Glutamatergic neuron (in vitro differentiated cells): ENCODE results near the gene HACD3. TPM values are rescaled to one million over a fixed set of nuclear protein-coding genes. Genes with fewer than 3 reads are reported as not detected.

ENCODE experiments used
- DNase-seq: peaks from one replicate; pipeline ENCODE4 v3.0.0; 2022
- H3K27ac Mint-ChIP-seq: one replicate; pipeline ENCODE4 v1.8.0; 2020; ENCODE audit warnings: mild to moderate bottlenecking, mixed read lengths, inconsistent platforms; ENCODE audit not compliant: unreplicated experiment
- H3K27me3 Mint-ChIP-seq: one replicate; pipeline ENCODE4 v1.8.0; 2020; ENCODE audit warnings: mild to moderate bottlenecking, moderate library complexity, mixed read lengths, inconsistent platforms; ENCODE audit not compliant: unreplicated experiment
- H3K36me3 Mint-ChIP-seq: one replicate; pipeline ENCODE4 v1.8.0; 2020; ENCODE audit warnings: mild to moderate bottlenecking, mixed read lengths, inconsistent platforms; ENCODE audit not compliant: unreplicated experiment
- H3K4me1 Mint-ChIP-seq: one replicate; pipeline ENCODE4 v1.8.0; 2020; ENCODE audit warnings: mild to moderate bottlenecking, low read depth, mixed read lengths, inconsistent platforms; ENCODE audit not compliant: unreplicated experiment
- H3K4me3 Mint-ChIP-seq: one replicate; pipeline ENCODE4 v1.8.0; 2020; ENCODE audit warnings: mild to moderate bottlenecking, mixed read lengths, inconsistent platforms; ENCODE audit not compliant: unreplicated experiment
- H3K9me3 Mint-ChIP-seq: one replicate; pipeline ENCODE4 v1.8.0; 2020; ENCODE audit warnings: mild to moderate bottlenecking, moderate library complexity, mixed read lengths, inconsistent platforms; ENCODE audit not compliant: unreplicated experiment
- CTCF ChIP-seq: fragments of 200-600 bp; sonication (generic); IDR thresholded peaks from one replicate; pipeline ENCODE4 v1.5.0; 2021; ENCODE audit not compliant: partially characterized antibody, unreplicated experiment
- total RNA-seq: library from RNA; stranded (reverse); fragmentation: NEBNext Ultra II Directional; extraction: Animal tissue kit (Norgen Biotek cat#: 25700); gene quantifications from one replicate; pipeline ENCODE4 v1.2.1, GENCODE V29; 2021; ENCODE audit not compliant: unreplicated experiment

HACD3 gene
- total RNA-seq, 1 donor from 2014 or later = 200 TPM

DNA sequence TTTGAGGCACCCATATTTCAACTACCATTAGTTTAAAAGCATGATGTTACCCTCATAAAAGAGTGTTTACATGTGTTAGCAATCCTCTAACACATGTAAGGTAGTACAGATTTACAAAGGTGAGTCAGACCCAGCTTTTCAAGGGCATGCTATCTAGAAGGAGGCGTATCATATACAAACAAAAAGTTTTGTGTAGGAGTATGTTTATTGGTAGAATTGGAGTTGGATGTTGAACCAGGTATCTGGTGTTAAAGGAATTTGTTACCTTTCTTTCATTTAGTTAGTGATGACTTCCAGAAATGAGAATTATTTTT, 2.4 kb downstream of the HACD3 start:
- Mint-ChIP-seq H3K9me3 (peaks cover 6% of the 10 kb centered on the region), H3K4me3 (peak overlapping the region; percentile 84), H3K4me1 (peaks cover 28% of the 10 kb centered on the region), H3K27ac (no peak overlapping the region), H3K27me3 (peaks cover 8% of the 10 kb centered on the region), H3K36me3 (no peaks in the 10 kb centered on the region)
- no peak for TF ChIP-seq CTCF
- no peak for DNase-seq

DNA sequence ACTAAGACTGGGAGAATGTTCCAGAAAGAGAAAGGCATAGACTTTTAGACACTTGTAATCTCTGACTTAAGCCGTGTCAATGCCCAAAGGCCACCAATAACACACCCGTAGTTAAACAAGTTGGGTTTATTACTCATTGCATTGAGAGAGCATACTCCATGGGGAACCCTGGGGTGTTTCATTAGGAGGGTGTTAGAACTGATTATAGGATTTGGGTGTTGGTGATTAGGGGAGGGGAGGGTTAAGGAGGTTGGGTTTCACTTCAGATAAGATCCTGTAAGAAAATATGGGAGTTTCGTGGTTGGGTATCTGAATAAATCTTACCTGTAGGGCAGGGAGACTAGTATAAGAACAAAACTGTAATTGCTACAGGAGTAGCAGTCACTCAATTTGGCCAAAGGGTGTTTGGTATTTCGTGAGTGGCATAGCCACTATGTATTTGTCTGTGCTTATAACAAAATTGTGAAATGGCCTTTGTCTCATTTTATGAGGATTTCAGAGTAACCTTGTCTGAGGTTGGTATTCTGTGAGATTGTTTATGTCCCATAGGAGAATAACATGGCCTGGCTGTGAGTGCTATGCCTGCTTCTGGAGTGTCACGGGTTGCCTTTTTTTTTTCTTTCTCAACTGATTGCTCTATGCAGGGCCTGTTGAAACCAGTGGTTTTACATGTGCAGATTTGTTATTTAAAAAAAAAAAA, 2.9 kb downstream of the HACD3 start:
- H3K27me3 Mint-ChIP-seq = peaks cover 8% of the 10 kb centered on the region
- H3K36me3 Mint-ChIP-seq = no peaks in the 10 kb centered on the region
- H3K4me3 Mint-ChIP-seq = peak overlapping the region; percentile 84
- peak overlapping the region; percentile 39 for H3K27ac Mint-ChIP-seq
- H3K4me1 Mint-ChIP-seq = peaks cover 28% of the 10 kb centered on the region
- peaks cover 6% of the 10 kb centered on the region for H3K9me3 Mint-ChIP-seq
- DNase-seq = no peak
- TF ChIP-seq CTCF = no peak

GRCh38 chr15:65535192-65535591, 4.9 kb downstream of the HACD3 start:
- H3K27ac Mint-ChIP-seq = no peak overlapping the region
- H3K4me1 Mint-ChIP-seq = peaks cover 23% of the 10 kb centered on the region
- H3K36me3 Mint-ChIP-seq = no peaks in the 10 kb centered on the region
- H3K4me3 Mint-ChIP-seq = no peak overlapping the region
- H3K9me3 Mint-ChIP-seq = peaks cover 6% of the 10 kb centered on the region
- TF ChIP-seq CTCF = no peak
- no peak for DNase-seq
- H3K27me3 Mint-ChIP-seq = peaks cover 5% of the 10 kb centered on the region

- DNase-seq = no peak
- Mint-ChIP-seq H3K27me3 (peaks cover 2% of the 10 kb centered on the region), H3K4me3 (no peak overlapping the region), H3K9me3 (no peaks in the 10 kb centered on the region), H3K36me3 (no peaks in the 10 kb centered on the region), H3K4me1 (peaks cover 3% of the 10 kb centered on the region), H3K27ac (no peak overlapping the region)
- no peak for TF ChIP-seq CTCF
Observed at GRCh38 chr15:65540314-65540713, 10.1 kb downstream of the HACD3 start.

GRCh38 chr15:65541231-65541820, 11.1 kb downstream of the HACD3 start:
- no peak for DNase-seq
- Mint-ChIP-seq H3K27ac (no peak overlapping the region), H3K4me3 (no peak overlapping the region), H3K9me3 (no peaks in the 10 kb centered on the region), H3K27me3 (peaks cover 2% of the 10 kb centered on the region), H3K36me3 (no peaks in the 10 kb centered on the region), H3K4me1 (peaks cover 7% of the 10 kb centered on the region)
- no peak for TF ChIP-seq CTCF
